GM19239 (cell line): ENCODE results near the gene BHLHE23.

Experiments used
- DNase-seq: peaks from one replicate; pipeline ENCODE4 v3.0.0; 2011; ENCODE audit warnings: low spot score; ENCODE audit not compliant: insufficient read length
- FAIRE-seq: peaks from 2 replicates; lab custom pipeline; 2011; peaks lifted over from hg19 to GRCh38; lab: Jason Lieb, UNC

The BHLHE23 gene

DNA sequence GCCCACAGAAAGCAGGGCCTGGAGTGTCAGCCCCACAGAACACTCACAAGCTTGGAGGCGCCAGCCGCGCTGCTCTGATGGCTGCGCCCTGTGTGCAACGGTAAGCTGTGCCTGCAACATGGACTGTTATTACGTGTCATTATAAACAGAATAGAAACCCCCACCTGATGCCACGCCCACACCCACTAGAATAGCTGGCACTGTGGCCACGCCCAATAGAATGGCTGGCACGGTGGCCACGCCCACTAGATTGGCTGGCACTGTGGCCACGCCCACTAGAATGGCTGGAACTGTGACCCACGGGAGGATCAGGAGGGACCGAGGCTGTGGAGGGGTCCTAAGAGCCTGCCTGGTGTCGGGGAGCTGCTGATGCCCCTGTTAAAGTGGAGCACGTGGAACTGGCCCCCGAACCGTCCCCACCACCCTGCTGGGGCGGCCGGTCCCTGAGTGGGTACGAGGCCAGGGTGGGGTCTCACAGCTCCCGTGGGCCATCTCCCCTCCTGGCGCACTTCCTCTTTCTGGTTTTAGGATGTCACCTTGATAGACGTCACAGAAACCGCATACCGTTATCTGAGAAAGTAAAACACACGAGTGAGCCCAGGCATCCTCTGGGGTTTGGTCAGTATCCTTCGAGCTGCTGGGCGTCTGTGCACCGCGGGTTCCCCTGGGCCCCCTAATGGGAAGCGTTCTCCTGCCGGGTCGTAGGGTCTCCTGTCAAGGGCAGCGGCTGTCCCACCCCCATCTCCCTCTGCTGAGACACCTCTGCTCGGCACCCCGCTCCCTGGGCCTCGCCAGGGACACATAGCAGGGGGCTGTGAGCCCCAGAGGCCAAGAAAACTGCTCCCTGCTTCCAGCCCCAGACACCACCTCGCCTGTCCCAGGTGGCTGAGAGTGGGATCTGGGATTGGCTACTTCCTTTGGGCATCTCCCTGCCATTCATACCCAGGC lies 28.9 kb downstream of the BHLHE23 start:
- DNase-seq (peak; percentile 82), FAIRE-seq (peak; percentile 80)

DNA sequence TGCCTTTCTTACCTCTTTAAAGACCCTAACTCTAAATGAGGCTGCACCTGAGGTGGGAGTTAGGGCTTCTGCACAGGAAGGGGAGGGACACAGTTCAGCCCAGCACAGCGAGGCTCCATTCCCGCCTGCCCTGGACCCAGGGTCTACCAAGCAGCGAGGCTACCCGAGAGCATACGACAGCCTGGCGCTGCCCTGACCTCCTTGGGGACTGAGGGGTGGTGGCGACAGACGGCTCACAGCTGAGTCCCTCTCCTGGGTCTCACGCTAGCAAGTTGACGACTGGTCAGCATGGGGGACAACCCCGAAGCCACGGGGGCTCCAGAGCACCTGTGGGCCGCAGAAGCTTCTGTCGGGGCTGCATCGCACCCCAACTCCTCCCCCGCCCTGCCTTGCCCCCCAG lies 29.9 kb downstream of the BHLHE23 start:
- DNase-seq (no peak), FAIRE-seq (no peak)

DNA sequence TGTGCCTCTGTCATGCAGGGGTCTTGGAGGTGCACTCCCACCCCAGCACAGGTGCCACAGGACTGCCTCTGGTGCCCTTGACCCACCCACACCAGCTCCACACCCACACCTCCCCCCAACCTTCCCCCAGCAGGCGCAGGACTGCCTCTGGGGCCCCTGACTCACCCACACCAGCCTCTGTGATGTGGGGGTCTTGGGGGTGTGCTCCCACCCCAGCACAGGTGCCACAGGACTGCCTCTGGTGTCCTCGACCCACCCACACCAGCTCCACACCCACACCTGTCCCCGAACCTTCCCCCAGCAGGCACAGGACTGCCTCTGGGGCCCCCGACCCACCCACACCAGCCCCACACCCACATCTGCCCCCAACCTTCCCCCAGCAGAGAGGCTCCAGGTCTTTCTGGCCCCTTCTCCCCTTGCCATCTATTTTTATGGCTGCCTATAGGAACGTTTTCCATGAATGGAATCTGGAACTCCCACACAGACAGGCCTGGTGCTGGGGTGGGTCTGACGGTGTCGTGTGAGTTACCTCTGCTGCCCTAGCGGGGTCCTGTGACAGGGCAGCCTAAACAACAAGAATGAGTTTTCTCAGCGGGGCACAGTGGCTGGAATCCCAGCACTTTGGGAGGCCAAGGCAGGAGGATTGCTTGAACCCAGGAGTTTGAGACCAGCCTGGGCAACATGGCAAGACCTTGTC lies 30.8 kb downstream of the BHLHE23 start:
- FAIRE-seq (no peak), DNase-seq (no peak)

DNA sequence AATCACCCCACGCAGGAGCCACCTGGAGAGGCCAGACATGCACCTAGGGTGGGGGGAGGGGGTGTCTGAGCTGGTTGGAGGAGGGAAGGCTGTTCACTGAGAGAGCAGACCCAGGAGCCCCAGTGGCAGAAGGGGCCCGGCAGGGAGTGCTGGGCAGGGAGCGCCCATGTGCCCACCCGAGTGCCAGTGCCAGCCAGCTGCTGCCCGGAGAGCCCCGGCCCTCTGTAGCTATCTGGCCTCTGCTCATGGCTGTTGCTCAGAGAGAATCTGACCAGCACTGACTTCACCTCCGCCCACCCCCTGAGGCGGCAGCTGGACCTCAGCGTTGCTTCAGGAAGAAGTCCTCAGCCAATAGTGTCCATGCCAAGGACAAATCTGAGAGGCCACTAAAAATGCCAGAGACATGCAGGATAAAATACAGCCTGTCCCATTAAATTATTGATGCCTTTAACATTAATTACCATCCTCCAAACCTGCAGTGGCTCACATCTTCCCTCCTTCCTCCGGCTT lies 31.5 kb downstream of the BHLHE23 start:
- no peak for DNase-seq
- no peak for FAIRE-seq

DNA sequence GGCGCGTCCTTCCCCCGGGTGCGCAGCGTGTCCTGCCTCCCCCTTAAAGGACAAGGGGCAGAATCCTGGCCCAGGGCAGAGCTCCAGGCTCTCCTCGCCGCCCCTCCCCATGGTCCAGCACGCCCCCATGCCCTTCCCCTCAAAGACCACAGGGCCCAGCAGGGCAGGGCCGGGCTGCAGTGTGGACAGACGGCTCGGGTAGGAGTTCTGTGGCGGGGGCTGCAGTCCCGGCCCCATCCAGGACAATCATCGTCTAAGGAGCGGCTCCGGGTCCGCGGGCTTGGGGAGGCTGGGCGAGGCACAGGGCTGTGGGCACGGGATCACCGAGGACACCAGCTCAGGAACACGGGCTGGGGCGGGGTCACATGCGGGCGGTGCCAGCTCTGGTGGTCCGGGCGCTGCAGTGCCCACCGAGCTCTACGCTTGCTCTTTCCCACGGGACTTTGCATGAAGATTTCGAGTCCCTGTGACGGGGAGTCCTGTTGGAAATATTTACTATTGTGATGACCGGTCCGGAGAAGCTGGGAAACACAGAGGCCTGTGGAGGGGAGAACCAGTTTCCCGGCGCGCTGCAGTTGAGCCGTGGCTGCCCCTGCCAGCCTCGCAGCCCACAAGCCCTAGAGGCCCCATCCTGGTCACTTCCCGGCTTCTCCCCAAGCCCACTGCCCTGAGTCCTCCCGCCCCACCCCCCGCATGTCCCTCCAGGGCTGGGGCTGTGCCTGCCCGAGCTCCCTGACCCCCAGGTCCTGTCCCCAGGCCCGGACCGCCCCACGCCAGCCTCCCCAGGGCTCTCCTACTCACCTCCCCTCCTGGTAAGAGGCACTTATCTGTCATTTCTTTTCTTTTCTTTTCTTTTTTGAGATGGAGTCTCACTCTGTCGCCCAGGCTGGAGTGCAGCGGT lies 33.7 kb downstream of the BHLHE23 start:
- FAIRE-seq (no peak), DNase-seq (no peak)

DNA sequence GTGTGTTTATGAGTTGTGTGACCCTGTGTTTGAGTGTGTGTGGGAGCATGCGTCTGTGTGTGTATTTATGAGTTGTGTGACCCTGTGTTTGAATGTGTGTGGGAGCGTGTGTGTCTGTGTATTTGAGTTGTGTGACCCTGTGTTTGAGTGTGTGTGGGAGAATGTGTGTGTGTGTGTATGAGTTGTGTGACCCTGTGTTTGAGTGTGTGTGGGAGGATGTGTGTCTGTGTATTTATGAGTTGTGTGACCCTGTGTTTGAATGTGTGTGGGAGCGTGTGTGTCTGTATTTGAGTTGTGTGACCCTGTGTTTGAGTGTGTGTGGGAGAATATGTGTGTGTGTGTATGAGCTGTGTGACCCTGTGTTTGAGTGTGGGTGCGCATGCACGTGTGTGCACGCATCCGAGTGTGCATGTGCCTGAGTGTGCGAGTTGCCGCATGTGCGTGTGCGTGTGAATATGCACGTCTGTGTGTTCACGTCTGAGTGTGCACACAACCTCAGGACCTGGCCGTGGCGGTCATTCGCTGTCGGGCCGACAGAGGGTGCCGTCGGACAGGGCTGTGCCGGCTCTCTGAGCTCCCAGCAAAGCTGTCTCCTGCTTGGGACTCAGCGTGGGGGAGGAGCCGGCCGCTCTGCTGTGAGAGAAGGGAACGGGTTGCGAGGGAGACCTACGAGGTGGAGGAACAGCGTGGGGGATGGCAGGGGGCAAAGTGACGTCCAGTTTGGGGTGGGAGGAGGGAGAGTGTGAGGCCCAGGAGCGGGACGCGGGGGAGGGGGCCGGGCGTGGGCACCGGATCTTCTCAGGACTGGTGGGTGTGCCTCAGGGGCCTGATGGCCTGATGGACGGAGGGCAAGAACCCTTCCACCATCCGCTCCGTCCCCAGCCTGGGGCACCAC lies 34.6 kb downstream of the BHLHE23 start:
- DNase-seq (peak; percentile 96), FAIRE-seq (peak; percentile 71)

DNA sequence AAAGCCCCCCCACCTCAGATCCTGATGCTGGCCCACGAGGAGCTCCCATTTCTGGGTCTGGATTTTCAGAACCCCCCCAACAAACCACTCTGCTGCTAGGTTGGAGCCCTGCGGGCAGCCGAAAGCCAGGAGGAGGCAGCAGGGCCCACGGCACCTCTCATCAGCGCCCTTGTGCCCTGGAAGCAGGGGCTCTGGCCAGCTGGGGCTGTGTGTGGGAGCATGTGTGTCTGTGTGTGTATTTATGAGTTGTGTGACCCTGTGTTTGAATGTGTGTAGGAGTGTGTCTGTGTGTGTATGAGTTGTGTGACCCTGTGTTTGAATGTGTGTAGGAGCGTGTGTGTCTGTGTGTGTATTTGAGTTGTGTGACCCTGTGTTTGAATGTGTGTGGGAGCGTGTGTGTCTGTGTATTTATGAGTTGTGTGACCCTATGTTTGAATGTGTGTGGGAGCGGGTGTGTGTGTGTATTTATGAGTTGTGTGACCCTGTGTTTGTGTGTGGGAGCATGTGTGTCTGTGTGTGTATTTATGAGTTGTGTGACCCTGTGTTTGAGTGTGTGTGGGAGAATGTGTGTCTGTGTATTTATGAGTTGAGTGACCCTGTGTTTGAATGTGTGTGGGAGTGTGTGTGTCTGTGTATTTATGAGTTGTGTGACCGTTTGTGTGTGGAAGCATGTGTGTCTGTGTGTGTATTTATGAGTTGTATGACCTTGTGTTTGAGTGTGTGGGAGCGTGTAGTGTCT lies 35.4 kb downstream of the BHLHE23 start:
- DNase-seq (no peak), FAIRE-seq (no peak)

DNA sequence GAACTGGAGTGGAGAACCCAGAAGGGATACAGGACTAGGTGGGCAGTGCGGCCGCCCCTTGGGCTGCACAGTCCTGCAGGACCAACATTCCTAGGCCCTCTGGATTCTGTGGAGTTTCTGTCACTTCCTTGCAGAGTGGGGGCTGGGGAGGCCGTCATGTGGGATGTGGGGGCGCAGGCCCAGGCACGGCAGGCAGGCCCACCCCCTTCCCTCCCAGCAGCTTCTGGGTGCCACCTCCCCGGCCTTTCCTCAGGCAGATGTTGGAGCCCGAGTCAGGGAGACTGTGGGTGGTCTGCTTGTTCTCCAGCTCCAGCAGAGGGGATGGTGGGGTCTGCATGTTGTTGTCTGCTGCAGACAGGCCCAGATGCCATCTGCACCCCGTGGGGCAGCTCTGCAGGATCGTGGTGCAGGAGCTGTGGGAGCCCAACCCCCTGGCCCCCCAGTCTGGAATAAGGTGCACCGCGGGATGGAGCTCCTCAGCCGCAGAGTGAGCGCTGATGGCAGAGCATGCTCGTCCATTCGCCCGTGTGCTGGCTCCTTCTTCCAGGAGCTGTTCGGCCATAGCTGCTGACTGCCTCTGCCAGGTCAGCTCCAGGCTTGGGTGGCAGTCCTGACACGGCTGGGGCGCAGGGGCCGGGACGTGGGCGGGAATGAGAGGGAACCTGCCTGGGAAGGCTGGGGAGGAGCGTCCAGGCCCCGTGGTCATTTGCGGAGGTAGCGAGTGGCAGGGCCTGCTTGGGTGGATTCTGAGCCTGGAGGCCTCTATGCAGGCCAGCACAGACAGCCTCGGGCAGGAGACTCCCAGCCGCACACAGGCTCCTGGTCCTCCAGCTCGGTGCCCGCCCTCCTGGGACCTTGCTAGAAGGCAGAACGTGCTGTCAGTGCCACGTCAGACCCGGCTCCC lies 36.2 kb downstream of the BHLHE23 start:
- no peak for FAIRE-seq
- DNase-seq = no peak

DNA sequence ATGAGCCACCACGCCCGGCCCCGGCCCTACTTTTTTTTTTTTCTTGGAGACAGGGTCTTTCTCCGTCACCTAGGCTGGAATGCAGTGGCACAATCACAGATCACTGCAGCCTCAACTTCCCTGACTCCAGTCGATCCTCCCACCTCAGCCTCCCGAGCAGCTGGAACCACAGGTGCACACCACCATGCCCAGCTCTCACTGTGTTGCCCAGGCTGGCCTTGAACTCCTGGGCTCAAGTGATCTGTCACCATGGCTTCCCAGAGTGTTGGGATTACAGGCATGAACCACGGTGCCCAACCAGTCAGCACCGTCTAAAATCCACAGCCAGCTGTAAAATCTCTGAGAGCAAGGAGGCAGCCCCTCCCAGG lies 36.8 kb downstream of the BHLHE23 start:
- FAIRE-seq (no peak), DNase-seq (no peak)

DNA sequence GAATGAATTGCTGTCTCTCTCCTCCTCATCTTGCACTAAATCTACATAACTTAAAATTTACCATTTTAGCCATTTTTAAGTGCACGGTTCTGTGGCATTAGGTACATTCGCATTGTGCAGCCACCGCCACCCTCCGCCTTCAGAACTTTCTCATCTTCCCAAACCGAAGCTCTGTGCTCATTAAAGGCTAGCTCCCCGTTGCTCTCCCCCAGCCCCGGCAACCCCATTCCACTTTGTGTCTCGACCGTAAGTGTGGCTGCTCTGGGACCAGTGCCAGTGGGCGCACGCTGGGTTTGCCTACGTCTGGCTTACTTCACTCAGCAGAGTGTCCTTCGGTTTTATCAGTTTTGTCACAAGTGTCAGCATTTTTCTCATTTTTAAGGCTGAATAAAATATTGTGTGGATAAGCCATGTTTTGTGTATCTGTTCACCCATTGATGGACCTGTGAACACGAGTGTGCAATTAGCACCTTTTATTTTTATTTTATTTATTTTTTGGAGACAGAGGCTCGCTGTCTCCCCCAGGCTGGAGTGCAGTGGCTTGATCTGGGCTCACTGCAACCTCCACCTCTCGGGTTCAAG lies 37.5 kb downstream of the BHLHE23 start:
- no peak for FAIRE-seq
- no peak for DNase-seq

DNA sequence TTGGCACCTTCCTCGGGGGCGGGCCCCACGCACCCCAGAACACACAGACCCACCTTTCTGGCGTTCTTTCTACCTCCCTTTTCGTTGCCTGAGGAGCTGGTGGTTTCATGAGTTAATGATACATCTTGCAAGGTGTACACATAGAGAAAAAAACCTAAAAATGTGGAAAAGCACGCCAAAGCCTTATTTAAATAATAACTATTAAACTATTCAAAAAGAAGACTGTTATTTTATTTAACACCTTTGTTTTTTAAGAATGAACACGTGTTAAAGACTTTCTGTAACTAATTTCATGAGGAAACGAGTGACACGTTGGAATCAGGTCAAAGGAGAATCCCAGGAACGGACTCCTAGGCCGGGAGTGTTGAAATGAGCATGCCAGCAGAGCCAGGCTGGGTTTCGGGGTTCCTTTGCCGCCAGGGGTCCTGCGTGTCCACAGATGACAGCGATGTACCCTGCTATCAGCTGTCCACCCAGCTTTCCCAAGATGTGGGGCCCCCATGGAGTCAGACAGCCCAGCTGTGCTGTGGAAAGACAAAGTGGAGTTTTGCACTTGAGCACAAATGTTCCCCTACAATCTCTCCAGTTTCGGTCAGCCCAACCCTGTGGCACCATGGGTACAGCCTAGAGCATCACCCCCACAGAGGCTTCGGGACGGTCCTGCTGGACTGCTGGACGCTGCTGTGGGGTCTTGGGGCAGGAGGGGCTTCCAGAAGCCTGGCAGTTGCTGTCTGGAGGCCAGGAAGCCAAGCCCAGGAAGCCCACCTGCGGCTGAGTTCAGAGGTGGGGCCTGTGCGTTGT lies 38.2 kb downstream of the BHLHE23 start:
- DNase-seq = no peak
- FAIRE-seq = no peak

DNA sequence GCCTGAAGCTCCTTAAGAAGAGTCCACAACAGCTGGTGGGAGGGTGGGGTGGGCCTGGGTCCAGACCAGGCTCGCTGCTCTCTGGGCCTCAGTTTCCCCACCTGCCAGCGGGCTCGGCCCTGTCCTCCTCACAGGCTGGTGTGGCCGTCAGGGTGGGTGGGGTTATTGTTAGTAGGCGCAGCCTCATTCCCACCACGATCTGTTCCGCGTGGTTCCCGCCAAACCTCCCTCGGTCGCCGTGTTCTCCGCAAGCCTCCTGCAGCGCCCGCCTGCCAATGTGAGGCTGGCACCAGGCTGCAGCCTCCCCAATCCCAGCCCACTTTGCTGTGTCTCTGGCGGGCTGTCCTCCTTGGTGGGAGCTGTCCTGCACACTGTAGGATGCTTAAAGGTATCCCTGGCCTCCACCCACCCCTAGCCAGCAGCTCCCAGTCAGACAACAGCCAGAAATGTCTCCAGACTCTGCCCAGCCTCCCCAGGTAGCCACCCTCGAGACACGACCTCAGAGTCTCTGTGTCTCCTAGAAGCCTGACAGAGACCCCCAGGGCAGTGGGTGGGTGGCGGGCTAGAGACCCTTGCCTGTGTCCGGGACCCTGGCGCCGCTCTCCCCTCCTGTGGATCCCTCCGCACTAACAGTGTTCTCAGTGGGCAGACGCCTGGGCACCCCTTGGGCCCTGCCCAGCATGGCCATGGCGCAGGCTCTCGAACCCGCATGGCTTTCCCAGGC lies 39.0 kb downstream of the BHLHE23 start:
- FAIRE-seq = no peak
- DNase-seq = no peak

DNA sequence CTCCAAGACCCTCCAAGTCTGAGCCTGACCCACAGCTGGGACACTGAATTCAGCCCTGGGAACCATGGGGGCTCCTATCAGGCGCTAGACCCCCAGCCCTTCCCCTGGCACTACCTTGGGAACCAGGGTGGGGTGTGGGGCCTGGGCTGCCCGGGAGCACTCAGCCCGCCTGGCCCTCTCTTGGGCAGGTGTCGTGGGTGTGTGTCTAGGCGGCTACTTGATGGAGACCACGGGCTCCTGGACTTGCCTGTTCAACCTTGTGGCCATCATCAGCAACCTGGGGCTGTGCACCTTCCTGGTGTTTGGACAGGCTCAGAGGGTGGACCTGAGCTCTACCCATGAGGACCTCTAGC lies 39.6 kb downstream of the BHLHE23 start:
- FAIRE-seq (no peak), DNase-seq (no peak)

DNA sequence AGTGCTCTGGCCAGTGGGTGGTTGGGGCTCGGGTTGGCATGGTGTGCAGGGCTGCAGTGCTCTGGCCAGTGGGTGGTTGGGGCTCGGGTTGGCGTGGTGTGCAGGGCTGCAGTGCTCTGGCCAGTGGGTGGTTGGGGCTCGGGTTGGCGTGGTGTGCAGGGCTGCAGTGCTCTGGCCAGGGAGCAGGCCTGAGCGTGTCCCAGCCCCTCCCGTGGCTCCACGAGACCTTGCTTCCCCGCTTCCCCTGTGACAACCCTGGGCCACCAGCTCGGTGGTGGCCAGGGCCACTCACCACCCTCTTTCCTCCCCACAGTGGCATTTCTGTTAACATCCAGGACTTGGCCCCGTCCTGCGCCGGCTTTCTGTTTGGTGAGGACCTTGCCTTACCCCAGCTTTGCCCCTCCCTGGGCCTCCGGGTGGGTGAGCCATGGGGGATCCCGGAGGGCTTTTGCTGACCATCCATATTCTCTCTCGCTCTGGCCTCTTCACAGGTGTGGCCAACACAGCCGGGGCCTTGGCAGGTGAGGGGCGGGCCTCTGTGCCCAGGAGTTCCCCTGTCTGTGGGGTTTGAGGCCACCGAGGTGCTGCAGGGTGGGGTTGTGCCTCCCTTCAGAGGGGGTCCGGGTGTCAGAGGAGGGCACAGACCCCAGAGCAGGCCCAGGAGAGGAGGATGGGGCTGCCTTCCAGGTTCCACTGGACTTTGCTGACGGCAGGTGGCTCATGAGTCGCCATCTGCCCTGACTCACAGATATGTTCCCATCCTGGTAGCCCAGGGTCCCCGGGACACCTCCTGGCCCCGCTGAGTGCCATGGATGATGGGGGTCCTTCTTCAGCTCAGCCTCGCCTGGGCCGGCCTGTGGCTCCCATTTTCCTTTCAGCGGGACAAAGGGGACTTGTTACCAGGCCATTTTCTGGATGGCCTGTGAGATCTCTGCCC lies 40.3 kb downstream of the BHLHE23 start:
- FAIRE-seq (no peak), DNase-seq (no peak)

DNA sequence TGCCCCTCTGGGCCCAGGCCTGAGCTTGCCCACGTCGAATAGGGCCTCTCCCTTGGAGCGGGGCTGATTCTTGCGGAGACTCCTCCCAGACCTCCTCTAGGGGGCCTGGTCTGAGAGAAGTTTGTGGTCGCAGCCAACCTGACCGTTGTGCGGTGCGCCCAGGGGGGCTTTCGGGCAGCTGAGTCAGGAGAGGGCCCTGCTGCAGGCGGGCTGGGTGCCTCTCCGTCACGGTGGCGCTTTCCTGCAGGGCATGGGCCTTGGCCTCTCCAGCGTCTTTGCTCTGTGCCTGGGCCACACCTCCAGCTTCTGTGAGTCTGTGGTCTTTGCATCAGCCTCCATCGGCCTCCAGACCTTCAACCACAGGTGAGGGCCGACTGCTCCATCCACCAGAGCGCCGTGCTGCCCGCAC lies 41.4 kb downstream of the BHLHE23 start:
- no peak for DNase-seq
- FAIRE-seq = no peak
